Neural cell (in vitro differentiated cells): ENCODE data around the gene PLA2G4B. TPM values are rescaled to one million over a fixed set of nuclear protein-coding genes. Genes with fewer than 3 reads are reported as not detected.

Experiments
- H2AFZ ChIP-seq: fragments of 200-600, 300-800 bp; sonication (generic), shearing (Covaris generic); 2 replicates; pipeline ENCODE4 v1.6.0; 2014; ENCODE audit warnings: low read depth, mild to moderate bottlenecking, antibody characterized with exemption, low read length, moderate library complexity
- H3F3A ChIP-seq: fragments of 200-600 bp; shearing (Covaris generic); 2 replicates; pipeline ENCODE4 v1.6.1; 2016; ENCODE audit warnings: mild to moderate bottlenecking, moderate library complexity, mixed read lengths, antibody characterized with exemption, low read length; ENCODE audit not compliant: insufficient read depth, poor library complexity, severe bottlenecking
- H3K27ac ChIP-seq: fragments of 200-600, 300-800 bp; sonication (generic), shearing (Covaris generic); 2 replicates; pipeline ENCODE4 v1.5.1; 2014; ENCODE audit warnings: mild to moderate bottlenecking, low read length, moderate library complexity
- H3K27me3 ChIP-seq: fragments of 300-800, 200-600 bp; sonication (generic), shearing (Covaris generic); 2 replicates; pipeline ENCODE4 v1.6.0; 2014; ENCODE audit warnings: mild to moderate bottlenecking, low read depth, low read length, moderate library complexity; ENCODE audit not compliant: insufficient read depth
- H3K36me3 ChIP-seq: fragments of 300-800, 200-600 bp; sonication (generic), shearing (Covaris generic); 2 replicates; pipeline ENCODE4 v1.5.1; 2014; ENCODE audit warnings: mild to moderate bottlenecking, antibody characterized with exemption, low read length, moderate library complexity; ENCODE audit not compliant: insufficient read depth
- H3K4me2 ChIP-seq: fragments of 300-800, 200-600 bp; sonication (generic), shearing (Covaris generic); 2 replicates; pipeline ENCODE4 v1.6.0; 2014; ENCODE audit warnings: mild to moderate bottlenecking, low read length
- H3K4me3 ChIP-seq: fragments of 300-800, 200-600 bp; sonication (generic), shearing (Covaris generic); 2 replicates; pipeline ENCODE4 v1.5.1; 2014; ENCODE audit warnings: mild to moderate bottlenecking, low read length, moderate library complexity
- H3K79me2 ChIP-seq: fragments of 200-600 bp; shearing (Covaris generic); replicated peaks from 2 replicates; pipeline ENCODE4 v1.6.0; 2014; ENCODE audit warnings: mild to moderate bottlenecking, low read length, moderate library complexity; ENCODE audit not compliant: insufficient read depth
- H3K9ac ChIP-seq: fragments of 300-800, 200-600 bp; sonication (generic), shearing (Covaris generic); 2 replicates; pipeline ENCODE4 v1.6.1; 2016; ENCODE audit warnings: mild to moderate bottlenecking, low read length, mixed read lengths
- H3K9me2 ChIP-seq: fragments of 200-600 bp; shearing (Covaris generic); 2 replicates; pipeline ENCODE4 v1.6.1; 2016; ENCODE audit warnings: mild to moderate bottlenecking, low read length, mixed read lengths; ENCODE audit not compliant: insufficient read depth
- H3K9me3 ChIP-seq: fragments of 200-600, 300-800 bp; sonication (generic), shearing (Covaris generic); 2 replicates; pipeline ENCODE4 v1.6.1; 2016; ENCODE audit warnings: mild to moderate bottlenecking, mixed run types, low read length, moderate library complexity, mixed read lengths
- H4K20me1 ChIP-seq: fragments of 200-600 bp; shearing (Covaris generic); 2 replicates; pipeline ENCODE4 v1.6.1; 2016; ENCODE audit warnings: mild to moderate bottlenecking, mixed run types; ENCODE audit not compliant: insufficient read depth
- EP300 ChIP-seq: fragments of 450-650 bp; conservative IDR thresholded peaks from 2 replicates; pipeline ENCODE4 v1.6.1; 2014; ENCODE audit warnings: antibody characterized with exemption, mild to moderate bottlenecking, moderate library complexity; ENCODE audit not compliant: poor library complexity, severe bottlenecking
- EZH2 ChIP-seq: fragments of 200-600, 300-800 bp; shearing (Covaris generic), sonication (generic); IDR thresholded peaks from 2 replicates; pipeline ENCODE4 v1.6.1; 2014; ENCODE audit warnings: antibody characterized with exemption, low read length, borderline replicate concordance, mild to moderate bottlenecking; ENCODE audit not compliant: insufficient read depth, poor library complexity, severe bottlenecking
- MXI1 ChIP-seq: fragments of 450-650 bp; conservative IDR thresholded peaks from 2 replicates; pipeline ENCODE4 v1.6.1; 2014; ENCODE audit warnings: antibody characterized with exemption, mild to moderate bottlenecking; ENCODE audit not compliant: poor library complexity, severe bottlenecking
- POLR2AphosphoS5 ChIP-seq: IDR thresholded peaks from 2 replicates; pipeline ENCODE4 v1.6.1; 2012
- RAD21 ChIP-seq: fragments of 450-650 bp; conservative IDR thresholded peaks from 2 replicates; pipeline ENCODE4 v1.6.1; 2014; ENCODE audit warnings: antibody characterized with exemption, mild to moderate bottlenecking, moderate library complexity
- SMC3 ChIP-seq: fragments of 450-650 bp; conservative IDR thresholded peaks from 2 replicates; pipeline ENCODE4 v1.6.1; 2014; ENCODE audit warnings: antibody characterized with exemption, mild to moderate bottlenecking, moderate library complexity; ENCODE audit not compliant: poor library complexity
- TAF1 ChIP-seq: IDR thresholded peaks from 2 replicates; pipeline ENCODE4 v1.6.1; 2012; ENCODE audit warnings: low read depth
- polyA plus RNA-seq: library from polyadenylated mRNA; depleted of rRNA; stranded (reverse); fragments of >200 nt; gene quantifications from 2 replicates; pipeline ENCODE4 v1.2.3, GENCODE V29; 2014
- TF ChIP-seq, protein P1 (sequence below): fragments of 450-650 bp; IDR thresholded peaks from 2 replicates; pipeline ENCODE4 v1.5.1; 2014; ENCODE audit warnings: antibody characterized with exemption, mild to moderate bottlenecking, moderate library complexity; ENCODE audit not compliant: poor library complexity, severe bottlenecking

Gene PLA2G4B
- polyA plus RNA-seq, 1 donor from 2014 or later, result 11.3 TPM

GRCh38 chr15:41892621-41893421 lies 54.2 kb downstream of the PLA2G4B start:
- no peak overlapping the region for H3K9ac ChIP-seq
- no peaks in the 10 kb centered on the region for H4K20me1 ChIP-seq
- no peaks in the 10 kb centered on the region for H3K79me2 ChIP-seq
- no peaks in the 10 kb centered on the region for H3K9me2 ChIP-seq
- no peaks in the 10 kb centered on the region for H3F3A ChIP-seq
- no peaks in the 10 kb centered on the region for H3K9me3 ChIP-seq
- H3K27me3 ChIP-seq, result no peaks in the 10 kb centered on the region
- TF ChIP-seq EZH2, result no peak
- no peak for TF ChIP-seq SMC3
- no peak for TF ChIP-seq EP300
- TF ChIP-seq, protein P1, sequence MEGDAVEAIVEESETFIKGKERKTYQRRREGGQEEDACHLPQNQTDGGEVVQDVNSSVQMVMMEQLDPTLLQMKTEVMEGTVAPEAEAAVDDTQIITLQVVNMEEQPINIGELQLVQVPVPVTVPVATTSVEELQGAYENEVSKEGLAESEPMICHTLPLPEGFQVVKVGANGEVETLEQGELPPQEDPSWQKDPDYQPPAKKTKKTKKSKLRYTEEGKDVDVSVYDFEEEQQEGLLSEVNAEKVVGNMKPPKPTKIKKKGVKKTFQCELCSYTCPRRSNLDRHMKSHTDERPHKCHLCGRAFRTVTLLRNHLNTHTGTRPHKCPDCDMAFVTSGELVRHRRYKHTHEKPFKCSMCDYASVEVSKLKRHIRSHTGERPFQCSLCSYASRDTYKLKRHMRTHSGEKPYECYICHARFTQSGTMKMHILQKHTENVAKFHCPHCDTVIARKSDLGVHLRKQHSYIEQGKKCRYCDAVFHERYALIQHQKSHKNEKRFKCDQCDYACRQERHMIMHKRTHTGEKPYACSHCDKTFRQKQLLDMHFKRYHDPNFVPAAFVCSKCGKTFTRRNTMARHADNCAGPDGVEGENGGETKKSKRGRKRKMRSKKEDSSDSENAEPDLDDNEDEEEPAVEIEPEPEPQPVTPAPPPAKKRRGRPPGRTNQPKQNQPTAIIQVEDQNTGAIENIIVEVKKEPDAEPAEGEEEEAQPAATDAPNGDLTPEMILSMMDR, result no peak
- no peak for TF ChIP-seq MXI1
- no peak overlapping the region for H2AFZ ChIP-seq
- no peak overlapping the region for H3K4me2 ChIP-seq
- H3K36me3 ChIP-seq, result no peaks in the 10 kb centered on the region
- H3K27ac ChIP-seq, result no peak overlapping the region
- H3K4me3 ChIP-seq, result no peak overlapping the region

DNA sequence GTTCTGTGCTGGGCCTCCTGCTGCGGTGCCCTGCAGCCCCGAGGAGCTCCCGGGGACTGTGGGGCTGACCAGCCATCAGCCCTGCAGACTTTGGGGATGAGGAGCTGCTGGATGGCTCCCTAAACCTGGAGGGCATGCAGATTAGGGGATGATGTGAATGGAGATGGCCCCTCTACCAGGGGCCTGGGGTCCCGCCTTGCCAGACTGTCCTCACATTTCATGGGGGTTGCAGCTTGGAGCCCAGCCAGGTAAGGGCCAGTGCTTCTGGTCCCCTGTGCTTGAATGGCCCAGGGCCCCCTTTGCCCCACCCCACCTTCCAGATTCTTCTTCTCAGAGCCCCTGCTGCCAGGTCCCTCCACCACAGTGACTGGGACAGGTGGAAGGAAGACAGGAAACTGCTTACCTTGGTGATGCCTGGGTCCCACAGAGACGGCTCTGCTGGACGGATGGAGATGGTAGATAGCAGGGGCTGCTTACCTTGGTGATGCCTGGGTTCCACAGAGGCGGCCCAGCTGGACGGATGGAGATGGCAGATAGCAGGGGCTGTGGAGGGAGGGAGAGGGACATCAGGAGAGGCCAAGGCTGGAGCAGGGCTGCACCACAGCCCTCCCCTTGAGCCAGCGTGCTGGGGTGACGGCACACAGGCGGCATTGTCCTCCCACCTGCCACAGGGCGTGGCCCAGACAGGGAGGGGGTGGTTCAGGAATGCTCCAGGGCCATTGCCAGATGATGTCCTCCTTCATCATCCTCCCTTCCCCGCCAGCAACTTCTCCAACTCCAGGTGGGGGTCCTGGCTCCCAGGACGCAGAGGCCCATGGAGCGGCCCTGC lies 55.0 kb downstream of the PLA2G4B start, which contains the start of gene SPTBN5:
Gene SPTBN5 (minus strand): TSS at position 632 of the 829 bp plus-strand sequence. CDS start 556 bp downstream, at position 76.
- H4K20me1 ChIP-seq, result no peaks in the 10 kb centered on the region
- H3K36me3 ChIP-seq, result no peaks in the 10 kb centered on the region
- no peak within 1 kb of the TSS for H3K27ac ChIP-seq
- no peak for TF ChIP-seq EP300
- no peak within 1 kb of the TSS for H3K4me3 ChIP-seq
- H3F3A ChIP-seq, result no peaks in the 10 kb centered on the region
- no peaks in the 10 kb centered on the region for H3K79me2 ChIP-seq
- no peak within 1 kb of the TSS for H3K9ac ChIP-seq
- no peak within 1 kb of the TSS for H3K4me2 ChIP-seq
- no peaks in the 10 kb centered on the region for H3K9me3 ChIP-seq
- no peaks in the 10 kb centered on the region for H3K27me3 ChIP-seq
- no peak within 1 kb of the TSS for H2AFZ ChIP-seq
- H3K9me2 ChIP-seq, result no peaks in the 10 kb centered on the region

DNA sequence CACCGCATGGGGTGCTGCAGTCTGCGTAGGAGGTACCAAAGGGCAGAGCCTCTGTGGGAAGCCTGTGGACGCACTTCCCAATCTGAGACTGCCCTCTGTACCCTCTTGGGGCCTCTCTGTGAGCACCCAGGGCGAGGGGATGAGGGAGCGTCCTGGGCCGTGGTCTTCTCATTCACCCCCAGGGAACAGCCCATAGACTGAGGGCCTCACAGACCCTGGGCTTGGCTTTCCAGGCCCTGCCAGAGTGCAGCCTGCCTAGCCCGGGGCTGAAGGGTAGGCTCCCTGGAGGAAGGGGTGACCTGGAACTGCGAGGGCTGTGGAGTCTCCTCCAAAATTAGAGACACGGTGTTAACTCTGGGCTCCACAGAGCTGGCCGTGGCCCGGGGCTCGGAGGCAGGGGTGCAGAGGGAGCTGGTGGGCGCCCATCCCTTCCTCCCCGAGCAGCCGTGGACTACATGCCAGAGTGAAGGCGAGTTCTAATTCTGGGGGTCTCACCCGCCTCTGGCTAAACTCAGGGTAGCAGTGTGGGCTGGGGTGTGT lies 55.7 kb downstream of the PLA2G4B start:
- Histone ChIP-seq H3K27me3 (no peaks in the 10 kb centered on the region), H3F3A (no peaks in the 10 kb centered on the region), H4K20me1 (no peaks in the 10 kb centered on the region), H3K4me3 (no peak overlapping the region), H3K79me2 (no peaks in the 10 kb centered on the region), H2AFZ (no peak overlapping the region), H3K27ac (no peak overlapping the region), H3K36me3 (no peaks in the 10 kb centered on the region), H3K4me2 (no peak overlapping the region), H3K9me2 (no peaks in the 10 kb centered on the region), H3K9ac (no peak overlapping the region), H3K9me3 (no peaks in the 10 kb centered on the region)
- TF ChIP-seq POLR2AphosphoS5 (no peak), SMC3 (no peak), EP300 (no peak), RAD21 (no peak), TAF1 (no peak), EZH2 (no peak)
